K562 (cell line): Measurements from ENCODE around the gene RBSN. TPM values are rescaled to one million over a fixed set of nuclear protein-coding genes. Genes with fewer than 3 reads are reported as not detected.

Source experiments
- BMI1 ChIP-seq: fragments of 150-350 bp; IDR thresholded peaks from 2 replicates; pipeline ENCODE4 v1.6.1; 2014; ENCODE audit warnings: low read length
- CTCFL ChIP-seq: IDR thresholded peaks from 2 replicates; pipeline ENCODE4 v1.6.1; 2011; ENCODE audit warnings: borderline replicate concordance, low read depth, mild to moderate bottlenecking, moderate library complexity, low read length; ENCODE audit not compliant: insufficient read depth, poor library complexity, severe bottlenecking
- DACH1 ChIP-seq: fragments of 450-650 bp; IDR thresholded peaks from 2 replicates; pipeline ENCODE4 v1.6.1; 2018; ENCODE audit not compliant: partially characterized antibody
- ESRRB ChIP-seq: fragments of 250-450 bp; sonication (Bioruptor Pico); IDR thresholded peaks from 2 replicates; pipeline ENCODE4 v1.5.0; 2020; ENCODE audit warnings: mild to moderate bottlenecking, moderate library complexity, borderline replicate concordance
- PML ChIP-seq: IDR thresholded peaks from 2 replicates; pipeline ENCODE4 v1.6.1; 2012; ENCODE audit warnings: low read length, inconsistent platforms
- RBM25 ChIP-seq: fragments of 200-400 bp; formaldehyde crosslinking; IDR thresholded peaks from 2 replicates; pipeline ENCODE4 v1.6.1; 2018; ENCODE audit warnings: low read length, low read depth, moderate library complexity; ENCODE audit not compliant: severe bottlenecking
- SAP30 ChIP-seq: fragments of 200-600 bp; sonication (generic); IDR thresholded peaks from 2 replicates; pipeline ENCODE4 v1.6.1; 2012; ENCODE audit warnings: borderline replicate concordance, low read depth, mild to moderate bottlenecking, moderate library complexity, low read length, control low read depth, inconsistent platforms; ENCODE audit not compliant: insufficient read depth, poor library complexity, severe bottlenecking
- SOX6 ChIP-seq: fragments of 450-650 bp; IDR thresholded peaks from 2 replicates; pipeline ENCODE4 v1.6.1; 2014; ENCODE audit warnings: mild to moderate bottlenecking
- SRSF9 ChIP-seq: fragments of 200-400 bp; formaldehyde crosslinking; IDR thresholded peaks from 2 replicates; pipeline ENCODE4 v1.6.1; 2017; ENCODE audit warnings: low read depth, low read length, borderline replicate concordance
- TEAD2 ChIP-seq: fragments of 450-650 bp; IDR thresholded peaks from 2 replicates; pipeline ENCODE4 v1.6.1; 2016; ENCODE audit warnings: missing genetic modification characterization, control low read depth, missing compliant biosample characterization
- TFAP4 ChIP-seq: sonication (generic); formaldehyde crosslinking; IDR thresholded peaks from 2 replicates; pipeline ENCODE4 v1.8.0; 2022; ENCODE audit warnings: missing genetic modification reagents, mild to moderate bottlenecking, moderate library complexity, borderline replicate concordance
- ZBTB1 ChIP-seq: sonication (generic); formaldehyde crosslinking; IDR thresholded peaks from 2 replicates; pipeline ENCODE4 v1.8.1; 2023; ENCODE audit warnings: missing genetic modification reagents, low read depth, mild to moderate bottlenecking, borderline replicate concordance
- ZNF277 ChIP-seq: fragments of 250-450 bp; sonication (Bioruptor Pico); IDR thresholded peaks from 2 replicates; pipeline ENCODE4 v1.8.0; 2022; ENCODE audit warnings: inconsistent platforms, mild to moderate bottlenecking, moderate library complexity, borderline replicate concordance
- ZNF695 ChIP-seq: fragments of 450-650 bp; formaldehyde crosslinking; IDR thresholded peaks from 2 replicates; pipeline ENCODE4 v1.4.0; 2020; ENCODE audit warnings: mild to moderate bottlenecking, moderate library complexity
- polyA plus RNA-seq, 8 experiments: library from polyadenylated mRNA; depleted of rRNA in 4 of 8; stranded (reverse) in 5 of 8; unstranded in 3 of 8; fragments of >200 nt; fragmentation: Nextera tagmentation in 2 of 8; fragmentation: Illumina TruSeq in 1 of 8; extraction: Ambion mirVana in 2 of 8; extraction: Trizol in 1 of 8; gene quantifications; 2 replicates each; pipeline versions ENCODE4 v1.2.1 to v1.2.3, GENCODE V29; 2011 to 2014; ENCODE audit warnings: inconsistent platforms in 1 of 8, missing spikeins in 1 of 8
- total RNA-seq, 7 experiments: library from RNA; depleted of rRNA in 6 of 7; stranded (reverse); fragments of >200 nt in 6 of 7; fragmentation: Illumina TruSeq in 2 of 7; extraction: Trizol in 2 of 7; gene quantifications; 2 replicates each; pipeline versions ENCODE4 v1.2.1 to v1.2.3, GENCODE V29; 2011 to 2021; ENCODE audit warnings: low replicate concordance in 1 of 7
- TF ChIP-seq, protein P1 (sequence below): sonication (generic); formaldehyde crosslinking; IDR thresholded peaks from 2 replicates; pipeline ENCODE4 v1.8.0; 2022; ENCODE audit warnings: mild to moderate bottlenecking, missing genetic modification reagents, borderline replicate concordance
- TF ChIP-seq, protein P2 (sequence below): fragments of 450-650 bp; IDR thresholded peaks from 2 replicates; pipeline ENCODE4 v1.6.1; 2014; ENCODE audit warnings: low read depth, mild to moderate bottlenecking, moderate library complexity, borderline replicate concordance

Gene RBSN
- total and polyA plus RNA-seq, 9 of the 15 experiments (the other 6 are each of a cell fraction or from before 2014, with no cell fraction given) = 2.9 to 19.6 (median 15.0) TPM

- TF ChIP-seq SAP30 = peak; percentile 81
- TF ChIP-seq SRSF9 = no peak
- TF ChIP-seq TEAD2 (tag) = no peak
- TF ChIP-seq DACH1 = no peak
- no peak for TF ChIP-seq BMI1
- peak; percentile 73 for TF ChIP-seq TFAP4 (CRISPR knock-in tag)
- TF ChIP-seq, protein P1, sequence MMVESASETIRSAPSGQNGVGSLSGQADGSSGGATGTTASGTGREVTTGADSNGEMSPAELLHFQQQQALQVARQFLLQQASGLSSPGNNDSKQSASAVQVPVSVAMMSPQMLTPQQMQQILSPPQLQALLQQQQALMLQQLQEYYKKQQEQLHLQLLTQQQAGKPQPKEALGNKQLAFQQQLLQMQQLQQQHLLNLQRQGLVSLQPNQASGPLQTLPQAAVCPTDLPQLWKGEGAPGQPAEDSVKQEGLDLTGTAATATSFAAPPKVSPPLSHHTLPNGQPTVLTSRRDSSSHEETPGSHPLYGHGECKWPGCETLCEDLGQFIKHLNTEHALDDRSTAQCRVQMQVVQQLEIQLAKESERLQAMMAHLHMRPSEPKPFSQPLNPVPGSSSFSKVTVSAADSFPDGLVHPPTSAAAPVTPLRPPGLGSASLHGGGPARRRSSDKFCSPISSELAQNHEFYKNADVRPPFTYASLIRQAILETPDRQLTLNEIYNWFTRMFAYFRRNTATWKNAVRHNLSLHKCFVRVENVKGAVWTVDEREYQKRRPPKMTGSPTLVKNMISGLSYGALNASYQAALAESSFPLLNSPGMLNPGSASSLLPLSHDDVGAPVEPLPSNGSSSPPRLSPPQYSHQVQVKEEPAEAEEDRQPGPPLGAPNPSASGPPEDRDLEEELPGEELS = no peak; the same call in 1 of the 2 replicates
- no peak for TF ChIP-seq ZBTB1 (CRISPR knock-in tag)
- peak; percentile 91 for TF ChIP-seq RBM25
- no peak for TF ChIP-seq ZNF695 (CRISPR knock-in tag)
- peak; percentile 92 for TF ChIP-seq PML
- TF ChIP-seq, protein P2, sequence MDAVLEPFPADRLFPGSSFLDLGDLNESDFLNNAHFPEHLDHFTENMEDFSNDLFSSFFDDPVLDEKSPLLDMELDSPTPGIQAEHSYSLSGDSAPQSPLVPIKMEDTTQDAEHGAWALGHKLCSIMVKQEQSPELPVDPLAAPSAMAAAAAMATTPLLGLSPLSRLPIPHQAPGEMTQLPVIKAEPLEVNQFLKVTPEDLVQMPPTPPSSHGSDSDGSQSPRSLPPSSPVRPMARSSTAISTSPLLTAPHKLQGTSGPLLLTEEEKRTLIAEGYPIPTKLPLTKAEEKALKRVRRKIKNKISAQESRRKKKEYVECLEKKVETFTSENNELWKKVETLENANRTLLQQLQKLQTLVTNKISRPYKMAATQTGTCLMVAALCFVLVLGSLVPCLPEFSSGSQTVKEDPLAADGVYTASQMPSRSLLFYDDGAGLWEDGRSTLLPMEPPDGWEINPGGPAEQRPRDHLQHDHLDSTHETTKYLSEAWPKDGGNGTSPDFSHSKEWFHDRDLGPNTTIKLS = peak; percentile 78; the same call in 1 of the 2 replicates
- no peak for TF ChIP-seq ESRRB (CRISPR knock-in tag)
- no peak for TF ChIP-seq ZNF277 (CRISPR knock-in tag)
- TF ChIP-seq SOX6 = no peak
- TF ChIP-seq CTCFL = no peak
These were observed 34.0 kb downstream of the RBSN start, which contains the start of gene MRPS25 (continued) for GRCh38 chr3:15064835-15065549.
